Esophagus squamous epithelium (tissue), 5 donors: ENCODE data around the gene ZNF124. TPM values are rescaled to one million over a fixed set of nuclear protein-coding genes. Genes with fewer than 3 reads are reported as not detected.

Source experiments
- DNase-seq: peaks from one replicate; lab custom pipeline; 2025; lab: John Stamatoyannopoulos, UW
- H3K27ac ChIP-seq, 4 donors: fragments of 200-600 bp; sonication (generic); one replicate each; pipeline ENCODE4 v1.5.1; 2016 to 2019; ENCODE audit warnings: mild to moderate bottlenecking in 1 of 4
- H3K27me3 ChIP-seq, 4 donors: fragments of 200-600 bp; sonication (generic); 1 replicate in 3 of 4; 2 replicates in 1 of 4; pipeline versions ENCODE4 v1.5.1 to v1.6.0; 2017 to 2021; ENCODE audit warnings: antibody characterized with exemption in 1 of 4
- H3K36me3 ChIP-seq, 3 donors: fragments of 200-600 bp; sonication (generic); one replicate each; pipeline ENCODE4 v1.5.1; 2016 to 2019
- H3K4me1 ChIP-seq, 3 donors: fragments of 200-600 bp; sonication (generic); one replicate each; pipeline ENCODE4 v1.5.1; 2017 to 2019
- H3K4me3 ChIP-seq, 4 donors: fragments of 200-600 bp; sonication (generic); 1 replicate in 3 of 4; 2 replicates in 1 of 4; pipeline ENCODE4 v1.5.1; 2016 to 2019; ENCODE audit warnings: mild to moderate bottlenecking in 2 of 4, moderate library complexity in 1 of 4
- H3K9me3 ChIP-seq, 3 donors: fragments of 200-600 bp; sonication (generic); one replicate each; pipeline ENCODE4 v1.5.1; 2016 to 2019
- CTCF ChIP-seq, 6 experiments: fragments of 450-650 bp in 4 of 6; fragments of 200-600 bp in 2 of 6; sonication (generic) in 2 of 6; IDR thresholded peaks; one replicate each; pipeline ENCODE4 v1.5.1; 2016 to 2019; ENCODE audit warnings: antibody characterized with exemption in 6 of 6, mild to moderate bottlenecking in 4 of 6, moderate library complexity in 4 of 6
- POLR2A ChIP-seq, 4 donors: fragments of 450-650 bp; IDR thresholded peaks; one replicate each; pipeline ENCODE4 v1.6.1; 2017; ENCODE audit warnings: antibody characterized with exemption in 4 of 4, mild to moderate bottlenecking in 4 of 4, moderate library complexity in 3 of 4
- WGBS, 2 donors: methylation state at CpG; one replicate each; pipeline ENCODE4 v1.1.5; 2018; 5-methylcytosine and 5-hydroxymethylcytosine counted together
- intact Hi-C: fragments of 100-400 bp; cut with DNase I; formaldehyde crosslinking; loops from one replicate; pipeline ENCODE4 v1.15.0; 2022
- total RNA-seq, 4 donors: library from RNA; depleted of rRNA; stranded (reverse); fragments of >200 nt; gene quantifications; one replicate each; pipeline ENCODE4 v1.1.0, GENCODE V29; 2016
- donor health status: DM: yes; HTN: yes; CAD: no.

The ZNF124 gene
- total RNA-seq, 4 donors from 2014 or later = 5.7 to 36.4 (median 14.1) TPM

GRCh38 chr1:247115141-247115510 is 56.7 kb downstream of the ZNF124 start:
- peaks cover 0 to 18% (median 0%) of the 10 kb centered on the region in 4 donors for H3K27me3 ChIP-seq
- 64 to 83% methylated on average over 5 to 7 of the region's 7 CpGs for WGBS, 2 donors
- intact Hi-C loops = no loop called here
- H3K27ac ChIP-seq = no peak overlapping the region
- peaks cover 12 to 31% (median 18%) of the 10 kb centered on the region in 3 donors for H3K4me1 ChIP-seq
- no peak for DNase-seq
- TF ChIP-seq CTCF (IDR thresholded peaks at IDR 0.05) = no peak
- no peak for TF ChIP-seq POLR2A (IDR thresholded peaks at IDR 0.05)
- no peak overlapping the region for H3K4me3 ChIP-seq
- no peaks in the 10 kb centered on the region for H3K9me3 ChIP-seq
- H3K36me3 ChIP-seq = no peaks in the 10 kb centered on the region

- Histone ChIP-seq H3K9me3 (no peaks in the 10 kb centered on the region), H3K36me3 (no peaks in the 10 kb centered on the region), H3K4me1 (peaks cover 13 to 32% (median 18%) of the 10 kb centered on the region in 3 donors), H3K27ac (no peak overlapping the region), H3K27me3 (peaks cover 0 to 23% (median 0%) of the 10 kb centered on the region in 4 donors), H3K4me3 (no peak overlapping the region)
- no peak for TF ChIP-seq POLR2A (IDR thresholded peaks at IDR 0.05)
- TF ChIP-seq CTCF (IDR thresholded peaks at IDR 0.05) = no peak
- intact Hi-C loops = no loop called here
- 85 to 93% methylated on average over 7 of the region's 13 CpGs for WGBS, 2 donors
- no peak for DNase-seq
Observed at GRCh38 chr1:247114351-247115140, 57.3 kb downstream of the ZNF124 start.

- Histone ChIP-seq H3K27me3 (peaks cover 0 to 30% (median 0%) of the 10 kb centered on the region in 4 donors), H3K27ac (no peak overlapping the region), H3K9me3 (no peaks in the 10 kb centered on the region), H3K4me3 (no peak overlapping the region), H3K36me3 (no peaks in the 10 kb centered on the region), H3K4me1 (peaks cover 13 to 32% (median 18%) of the 10 kb centered on the region in 3 donors)
- intact Hi-C loops = no loop called here
- DNase-seq = no peak
- 83% methylated on average over 1 of the region's 5 CpGs; no CpG with 5 or more reads in 1 of the 2 donors for WGBS, 2 donors
- TF ChIP-seq POLR2A (IDR thresholded peaks at IDR 0.05) = no peak
- no peak for TF ChIP-seq CTCF (IDR thresholded peaks at IDR 0.05)
Observed at GRCh38 chr1:247113733-247114271, 58.0 kb downstream of the ZNF124 start.

- WGBS, 2 donors = 57 to 61% methylated on average over 4 to 5 of the region's 5 CpGs
- DNase-seq = no peak
- intact Hi-C loops = no loop called here
- Histone ChIP-seq H3K4me3 (no peak overlapping the region), H3K9me3 (no peaks in the 10 kb centered on the region), H3K27ac (peak overlapping the region in 1 of 4 donors; percentile 14), H3K4me1 (peaks cover 13 to 32% (median 18%) of the 10 kb centered on the region in 3 donors), H3K27me3 (peaks cover 0 to 30% (median 0%) of the 10 kb centered on the region in 4 donors), H3K36me3 (no peaks in the 10 kb centered on the region)
- TF ChIP-seq POLR2A (IDR thresholded peaks at IDR 0.05) (no peak), CTCF (IDR thresholded peaks at IDR 0.05) (no peak)
Observed at GRCh38 chr1:247113094-247113497, 58.7 kb downstream of the ZNF124 start.

- Histone ChIP-seq H3K4me1 (peaks cover 13 to 32% (median 18%) of the 10 kb centered on the region in 3 donors), H3K27me3 (peaks cover 0 to 30% (median 0%) of the 10 kb centered on the region in 4 donors), H3K36me3 (no peaks in the 10 kb centered on the region), H3K4me3 (peak overlapping the region; percentile 58 to 89 (median 60)), H3K9me3 (no peaks in the 10 kb centered on the region), H3K27ac (peak overlapping the region; percentile 67 to 90 (median 79))
- TF ChIP-seq CTCF (IDR thresholded peaks at IDR 0.05) (no peak), POLR2A (IDR thresholded peaks at IDR 0.05) (no peak)
- intact Hi-C loops = no loop called here
- 34 to 81% methylated on average over 5 to 9 of the region's 9 CpGs for WGBS, 2 donors
- no peak for DNase-seq
Observed at GRCh38 chr1:247112479-247112781, 59.4 kb downstream of the ZNF124 start.
